GM10266 (cell line): ENCODE measurements around the gene ARHGAP18.

Experiments
- DNase-seq: peaks from one replicate; pipeline ENCODE4 v3.0.0; 2012; ENCODE audit errors: extremely low spot score
- CTCF ChIP-seq: IDR thresholded peaks from 2 replicates; pipeline ENCODE4 v1.5.1; 2012; ENCODE audit warnings: mild to moderate bottlenecking, low read depth; ENCODE audit not compliant: control insufficient read depth, insufficient read depth; ENCODE audit errors: missing control alignments

The ARHGAP18 gene

GRCh38 chr6:129632172-129632613 is 77.8 kb downstream of the ARHGAP18 start:
- no peak for DNase-seq
- no peak for TF ChIP-seq CTCF

DNA sequence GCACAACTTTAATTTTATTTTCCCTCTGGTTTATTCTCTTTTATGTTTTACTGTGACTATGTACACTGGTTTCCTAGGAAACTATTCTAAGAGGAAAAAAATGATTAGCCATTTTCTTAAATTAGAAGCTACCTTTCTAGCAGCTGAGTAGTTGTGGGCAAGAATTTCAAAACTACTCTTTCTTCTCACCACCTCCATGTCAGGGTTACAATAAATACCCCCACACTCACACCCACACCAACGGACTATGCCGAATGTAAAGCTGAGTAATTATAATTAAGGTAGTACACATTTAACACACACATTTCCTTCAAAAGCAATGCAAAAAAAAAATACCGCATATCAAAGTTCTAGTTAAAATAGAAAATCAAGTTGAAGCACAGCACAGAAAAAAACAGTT is 78.9 kb downstream of the ARHGAP18 start:
- no peak for DNase-seq

DNA sequence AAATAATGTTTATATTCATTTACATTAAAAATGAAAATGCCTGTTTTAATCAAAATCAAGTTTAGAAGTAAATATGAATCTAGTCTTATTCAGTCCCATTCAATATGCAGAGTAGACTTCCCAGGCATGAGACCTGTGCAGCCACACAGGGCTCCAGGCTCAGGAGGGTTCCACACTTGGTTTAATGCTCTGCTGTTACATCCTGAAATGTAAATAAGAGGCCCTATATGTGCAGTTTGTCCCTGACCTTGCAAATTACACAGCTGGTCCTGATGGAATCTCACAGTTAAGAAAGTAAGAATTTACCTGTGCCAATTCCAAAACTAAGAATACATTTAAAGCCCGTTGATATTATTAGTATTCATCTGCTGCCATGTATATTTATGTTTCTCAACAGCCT is 79.4 kb downstream of the ARHGAP18 start:
- TF ChIP-seq CTCF = no peak
- DNase-seq = no peak

More for the DNA sequence above, 78.9 kb downstream of the ARHGAP18 start:
- no peak for TF ChIP-seq CTCF

DNA sequence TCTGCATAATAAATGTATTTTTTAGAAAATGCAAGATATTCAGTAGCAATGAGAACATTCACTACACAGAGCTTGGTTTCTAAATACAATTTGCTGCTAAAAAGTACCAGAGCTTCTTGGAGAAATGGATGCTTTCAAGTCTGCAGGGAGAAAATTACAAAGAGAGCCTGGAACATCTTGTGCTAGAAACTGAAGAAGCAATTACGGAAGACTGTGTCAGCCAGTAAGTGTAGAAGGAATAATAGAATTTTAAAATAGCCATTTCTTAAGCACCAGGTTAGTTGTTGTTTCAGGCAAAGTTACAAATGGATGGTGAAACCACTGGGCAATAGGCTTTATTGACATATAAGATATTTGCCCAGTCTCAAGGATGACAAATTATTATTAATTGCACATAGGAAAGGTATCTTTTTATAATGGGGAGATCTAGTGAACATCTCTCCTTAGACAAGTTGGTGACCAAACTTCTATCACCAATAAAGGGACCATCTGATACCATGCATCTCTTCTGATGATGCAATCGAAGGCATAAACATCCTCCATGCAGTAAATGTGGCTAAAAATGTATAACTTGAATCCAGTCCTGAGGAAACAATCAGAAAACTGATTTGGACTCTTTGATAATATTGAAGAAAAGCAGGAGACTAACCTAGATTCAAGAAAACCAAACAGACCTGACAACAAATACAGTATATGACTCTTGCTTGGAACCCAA is 81.7 kb downstream of the ARHGAP18 start:
- no peak for TF ChIP-seq CTCF
- DNase-seq = no peak

- TF ChIP-seq CTCF = no peak
Observed at GRCh38 chr6:129624488-129624887, 85.5 kb downstream of the ARHGAP18 start.

DNA sequence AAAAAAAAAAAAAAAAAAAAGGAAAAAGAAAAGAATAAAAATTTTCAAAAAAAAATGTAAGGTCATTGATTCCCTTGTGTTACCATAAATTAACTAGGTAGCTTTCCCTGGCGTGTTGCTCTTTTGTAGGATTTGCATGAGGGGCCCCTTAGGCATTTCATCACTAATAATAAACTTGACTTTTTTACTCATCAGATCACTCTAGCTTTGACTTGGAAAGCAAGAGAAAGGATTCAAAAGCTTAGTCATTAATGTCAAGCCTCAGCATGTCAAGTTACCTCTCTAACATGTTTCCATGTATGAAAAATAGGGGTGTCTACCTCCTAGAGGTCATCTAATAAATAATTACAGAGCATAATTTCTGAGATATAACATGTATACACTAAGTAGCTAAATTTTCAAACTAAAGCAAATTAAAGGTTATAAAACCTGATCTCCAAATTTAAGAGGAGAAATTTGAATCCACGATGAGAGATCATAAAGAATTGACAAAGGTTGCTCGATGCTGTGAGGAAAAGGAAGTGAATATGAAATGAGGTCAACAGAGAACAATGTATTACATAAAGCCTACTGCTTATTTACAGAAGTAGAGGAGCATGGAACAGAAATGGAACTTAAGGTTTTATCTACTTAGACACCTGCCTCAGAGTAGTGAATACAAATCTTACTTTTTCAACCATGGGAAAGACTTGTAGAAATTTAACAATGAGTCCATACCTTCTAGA is 86.8 kb downstream of the ARHGAP18 start:
- DNase-seq = no peak
- TF ChIP-seq CTCF = no peak

More at GRCh38 chr6:129624488-129624887, 85.5 kb downstream of the ARHGAP18 start:
- no peak for DNase-seq

- DNase-seq = peak; percentile 13
- TF ChIP-seq CTCF = no peak
Observed at GRCh38 chr6:129621252-129621651, 88.7 kb downstream of the ARHGAP18 start.
